Measurements from ENCODE around the gene GAS7. TPM values are rescaled to one million over a fixed set of nuclear protein-coding genes. Genes with fewer than 3 reads are reported as not detected.

Gene GAS7
- total and polyA plus RNA-seq, 2 experiments from 2014 or later: 25.8 to 27.3 TPM

DNA sequence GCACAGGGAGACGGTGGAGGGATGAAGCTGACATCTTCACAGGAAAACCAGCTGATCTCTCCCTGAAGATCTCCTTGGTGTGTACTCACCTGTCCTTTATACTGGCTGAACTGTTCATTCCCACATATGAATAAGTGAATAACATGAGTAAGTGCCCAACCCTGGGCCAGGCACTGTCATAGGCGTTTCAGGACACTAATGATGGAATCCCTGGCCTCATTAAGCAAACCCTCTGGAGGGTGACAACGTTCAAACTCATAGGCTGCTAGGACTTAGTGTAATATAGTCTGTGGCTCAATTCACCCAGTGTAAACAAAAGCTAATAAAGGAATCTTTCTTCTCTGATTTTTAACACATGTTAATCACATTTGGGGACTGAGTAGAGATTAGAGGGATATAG, 24.5 kb downstream of the GAS7 start:
- H2AFZ ChIP-seq: no peak overlapping the region
- peaks cover 4% of the 10 kb centered on the region for H4K20me1 ChIP-seq (ENCODE audit: insufficient read depth, poor library complexity, severe bottlenecking)
- 69% methylated on average over 3 of the region's 3 CpGs for WGBS (ENCODE audit: low lambda C conversion rate, missing lambda C conversion rate)
- H3K4me3 ChIP-seq: no peak overlapping the region
- TF ChIP-seq, protein P1, sequence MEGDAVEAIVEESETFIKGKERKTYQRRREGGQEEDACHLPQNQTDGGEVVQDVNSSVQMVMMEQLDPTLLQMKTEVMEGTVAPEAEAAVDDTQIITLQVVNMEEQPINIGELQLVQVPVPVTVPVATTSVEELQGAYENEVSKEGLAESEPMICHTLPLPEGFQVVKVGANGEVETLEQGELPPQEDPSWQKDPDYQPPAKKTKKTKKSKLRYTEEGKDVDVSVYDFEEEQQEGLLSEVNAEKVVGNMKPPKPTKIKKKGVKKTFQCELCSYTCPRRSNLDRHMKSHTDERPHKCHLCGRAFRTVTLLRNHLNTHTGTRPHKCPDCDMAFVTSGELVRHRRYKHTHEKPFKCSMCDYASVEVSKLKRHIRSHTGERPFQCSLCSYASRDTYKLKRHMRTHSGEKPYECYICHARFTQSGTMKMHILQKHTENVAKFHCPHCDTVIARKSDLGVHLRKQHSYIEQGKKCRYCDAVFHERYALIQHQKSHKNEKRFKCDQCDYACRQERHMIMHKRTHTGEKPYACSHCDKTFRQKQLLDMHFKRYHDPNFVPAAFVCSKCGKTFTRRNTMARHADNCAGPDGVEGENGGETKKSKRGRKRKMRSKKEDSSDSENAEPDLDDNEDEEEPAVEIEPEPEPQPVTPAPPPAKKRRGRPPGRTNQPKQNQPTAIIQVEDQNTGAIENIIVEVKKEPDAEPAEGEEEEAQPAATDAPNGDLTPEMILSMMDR (IDR thresholded peaks at IDR 0.05; ENCODE audit: poor library complexity): no peak
- TF ChIP-seq EZH2 (IDR thresholded peaks at IDR 0.05; ENCODE audit: borderline replicate concordance) (no peak), EZH2phosphoT487 (IDR thresholded peaks at IDR 0.05; ENCODE audit: low read depth, severe bottlenecking, unreplicated experiment) (no peak)
- H3K9me3 ChIP-seq (ENCODE audit: low read depth): no peaks in the 10 kb centered on the region
- no peak overlapping the region for H3K4me2 ChIP-seq
- no peaks in the 10 kb centered on the region for H3K36me3 ChIP-seq (replicated peaks; ENCODE audit: insufficient read depth, low read depth)
- no peak overlapping the region for H3K27ac ChIP-seq
- no peaks in the 10 kb centered on the region for H3K27me3 ChIP-seq
- H3K9me2 ChIP-seq (replicated peaks; ENCODE audit: insufficient read depth): no peaks in the 10 kb centered on the region
- peaks cover 26% of the 10 kb centered on the region for H3K4me1 ChIP-seq (ENCODE audit: insufficient read depth)
- peaks cover 24% of the 10 kb centered on the region for H3K79me2 ChIP-seq
- DNase-seq (ENCODE audit: low spot score): no peak

DNA sequence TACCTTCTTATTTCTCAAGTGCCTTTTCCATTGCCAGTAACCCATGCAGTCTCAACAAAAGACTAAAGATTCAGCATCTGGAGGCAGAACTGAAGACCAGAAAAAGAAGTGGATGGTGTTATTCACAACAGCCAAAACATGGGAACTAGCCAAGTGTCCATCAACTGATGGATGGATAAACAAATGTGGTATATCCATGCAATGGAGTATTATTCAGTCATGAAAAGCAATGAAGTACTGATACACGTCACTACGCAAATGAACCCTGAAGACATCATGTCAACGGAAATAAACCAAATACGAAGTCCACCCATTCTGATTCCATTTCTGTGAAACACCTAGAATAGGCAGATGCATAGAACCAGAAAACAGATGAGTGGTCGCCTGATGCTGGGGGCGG, 25.6 kb downstream of the GAS7 start:
- no peaks in the 10 kb centered on the region for H3K27me3 ChIP-seq
- H3K27ac ChIP-seq: peak overlapping the region; percentile 16
- H3K9me2 ChIP-seq (replicated peaks; ENCODE audit: insufficient read depth): no peaks in the 10 kb centered on the region
- no peak for DNase-seq (ENCODE audit: low spot score)
- H3K9me3 ChIP-seq (ENCODE audit: low read depth): no peaks in the 10 kb centered on the region
- H3K4me2 ChIP-seq: peak overlapping the region; percentile 53
- peaks cover 22% of the 10 kb centered on the region for H3K4me1 ChIP-seq (ENCODE audit: insufficient read depth)
- H3K36me3 ChIP-seq (replicated peaks; ENCODE audit: insufficient read depth, low read depth): no peaks in the 10 kb centered on the region
- TF ChIP-seq, protein P1 (IDR thresholded peaks at IDR 0.05; ENCODE audit: poor library complexity): no peak
- TF ChIP-seq EZH2phosphoT487 (IDR thresholded peaks at IDR 0.05; ENCODE audit: low read depth, severe bottlenecking, unreplicated experiment) (no peak), EZH2 (IDR thresholded peaks at IDR 0.05; ENCODE audit: borderline replicate concordance) (no peak)
- 97% methylated on average over 6 of the region's 6 CpGs for WGBS (ENCODE audit: low lambda C conversion rate, missing lambda C conversion rate)
- H2AFZ ChIP-seq: no peak overlapping the region
- H4K20me1 ChIP-seq (ENCODE audit: insufficient read depth, poor library complexity, severe bottlenecking): peaks cover 4% of the 10 kb centered on the region
- H3K79me2 ChIP-seq: peaks cover 26% of the 10 kb centered on the region
- no peak overlapping the region for H3K4me3 ChIP-seq

DNA sequence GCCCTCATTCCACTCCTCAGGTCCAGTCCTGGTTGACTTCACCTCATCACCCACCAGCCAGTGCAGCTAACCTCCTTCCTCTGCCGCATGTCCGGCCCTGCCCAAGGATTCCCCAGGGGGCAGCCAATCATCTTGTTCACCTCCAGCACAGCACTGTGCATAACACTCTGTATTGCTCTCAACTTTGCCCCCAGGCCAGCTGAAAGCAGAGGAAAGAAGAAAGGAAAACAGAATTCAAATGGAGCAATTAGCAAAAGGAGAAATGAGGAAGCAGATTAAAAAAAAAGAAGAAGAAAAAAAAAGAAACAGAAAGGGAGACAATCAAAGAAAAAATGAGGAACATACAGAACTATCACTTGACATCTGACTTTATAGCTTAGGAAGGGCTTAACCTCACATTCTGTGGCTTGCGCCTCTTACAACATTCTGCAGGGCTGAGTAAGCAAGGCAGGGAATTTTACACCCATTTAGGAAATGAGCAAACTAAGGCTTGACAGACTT, 26.1 kb downstream of the GAS7 start:
- no peak overlapping the region for H3K4me3 ChIP-seq
- H3K4me1 ChIP-seq (ENCODE audit: insufficient read depth): peaks cover 22% of the 10 kb centered on the region
- no peaks in the 10 kb centered on the region for H3K27me3 ChIP-seq
- H2AFZ ChIP-seq: no peak overlapping the region
- no peaks in the 10 kb centered on the region for H3K9me2 ChIP-seq (replicated peaks; ENCODE audit: insufficient read depth)
- 34% methylated on average over 3 of the region's 3 CpGs for WGBS (ENCODE audit: low lambda C conversion rate, missing lambda C conversion rate)
- no peaks in the 10 kb centered on the region for H3K36me3 ChIP-seq (replicated peaks; ENCODE audit: insufficient read depth, low read depth)
- H3K27ac ChIP-seq: peak overlapping the region; percentile 61
- H4K20me1 ChIP-seq (ENCODE audit: insufficient read depth, poor library complexity, severe bottlenecking): peaks cover 4% of the 10 kb centered on the region
- peaks cover 31% of the 10 kb centered on the region for H3K79me2 ChIP-seq
- no peak for DNase-seq (ENCODE audit: low spot score)
- TF ChIP-seq EZH2phosphoT487 (IDR thresholded peaks at IDR 0.05; ENCODE audit: low read depth, severe bottlenecking, unreplicated experiment) (no peak), EZH2 (IDR thresholded peaks at IDR 0.05; ENCODE audit: borderline replicate concordance) (no peak)
- TF ChIP-seq, protein P1 (IDR thresholded peaks at IDR 0.05; ENCODE audit: poor library complexity): no peak
- H3K4me2 ChIP-seq: peak overlapping the region; percentile 53
- H3K9me3 ChIP-seq (ENCODE audit: low read depth): no peaks in the 10 kb centered on the region
